ENCODE results near the gene LYRM7.

DNA sequence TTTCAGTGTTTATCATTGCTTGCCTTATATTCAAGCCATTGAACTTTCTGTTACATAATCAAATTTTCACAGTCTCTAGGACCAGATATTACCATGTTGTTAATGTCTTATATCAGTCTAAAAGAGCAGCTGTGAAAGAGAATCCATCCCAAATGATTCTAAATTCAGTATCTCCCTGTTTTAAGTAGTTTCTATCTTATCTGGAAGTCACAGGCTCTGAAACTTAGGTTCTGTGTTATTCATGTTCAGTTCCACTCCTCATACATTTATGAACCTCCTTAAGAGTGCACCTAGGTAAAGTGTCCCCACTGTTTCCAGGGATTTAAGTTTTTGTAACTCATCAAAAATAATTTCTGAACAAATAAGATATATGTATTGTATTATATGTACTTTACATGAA is 9.7 kb downstream of the LYRM7 start:
- TF ChIP-seq CTCF (conservative IDR thresholded peaks at IDR 0.05 in 1 of 2, IDR thresholded peaks at IDR 0.05 in 1 of 2; ENCODE audit: low read depth in 1 of 2, low read length in 2 of 2) (no peak), EZH2 (IDR thresholded peaks at IDR 0.05; ENCODE audit: low read length, missing control alignments) (no peak)
